Uterus (tissue), 2 donors: ENCODE results near the gene MST1R.

ENCODE experiments used
- CTCF ChIP-seq, 4 experiments: fragments of 200-600 bp in 2 of 4; fragments of 450-650 bp in 2 of 4; sonication (generic) in 2 of 4; IDR thresholded peaks; one replicate each; pipeline ENCODE4 v1.5.1; 2016 to 2019; ENCODE audit warnings: antibody characterized with exemption in 4 of 4, mild to moderate bottlenecking in 2 of 4, moderate library complexity in 1 of 4
- POLR2A ChIP-seq, 2 donors: fragments of 450-650 bp; IDR thresholded peaks; one replicate each; pipeline ENCODE4 v1.6.1; 2016; ENCODE audit warnings: antibody characterized with exemption in 2 of 2, mild to moderate bottlenecking in 1 of 2, moderate library complexity in 1 of 2

GRCh38 chr3:49910409-49911123 lies 6.9 kb upstream of the MST1R start:
- TF ChIP-seq CTCF (IDR thresholded peaks at IDR 0.05) = no peak
- no peak for TF ChIP-seq POLR2A (IDR thresholded peaks at IDR 0.05)
